Mucosa of descending colon (tissue), 3 donors: ENCODE results near the gene ZNF830. TPM values are rescaled to one million over a fixed set of nuclear protein-coding genes. Genes with fewer than 3 reads are reported as not detected.
A peak's percentile ranks its signal among the peaks of the same experiment; 100 is the strongest.

Experiments used
- ATAC-seq: fragments of 200-7000 bp; cut with Tn5 transposase; one replicate; pipeline ENCODE4 v1.9.1; 2020; ENCODE audit warnings: mild to moderate bottlenecking, moderate library complexity
- DNase-seq, 3 donors: peaks; one replicate each; pipeline ENCODE4 v3.0.0-alpha.2; 2020
- H3K36me3 ChIP-seq: fragments of 200-600 bp; one replicate; pipeline ENCODE4 v1.8.0; 2021; ENCODE audit warnings: low read depth, mild to moderate bottlenecking
- H3K4me1 ChIP-seq: fragments of 200-600 bp; one replicate; pipeline ENCODE4 v1.8.0; 2021; ENCODE audit warnings: low read depth, mild to moderate bottlenecking
- H3K4me3 ChIP-seq: fragments of 200-600 bp; one replicate; pipeline ENCODE4 v1.8.0; 2021; ENCODE audit warnings: mild to moderate bottlenecking
- H3K9me3 ChIP-seq: fragments of 200-600 bp; one replicate; pipeline ENCODE4 v1.8.0; 2021; ENCODE audit warnings: mild to moderate bottlenecking
- CTCF ChIP-seq: fragments of 200-600 bp; IDR thresholded peaks from one replicate; pipeline ENCODE4 v1.8.0; 2022; ENCODE audit warnings: antibody characterized with exemption, mild to moderate bottlenecking
- intact Hi-C, 2 donors: fragments of 100-400 bp; cut with DNase I in 1 of 2; cut with micrococcal nuclease in 1 of 2; formaldehyde crosslinking; loops; one replicate each; pipeline versions ENCODE4 v1.11.0 to v1.11.1; 2022; cut with DNase I, micrococcal nuclease
- long read RNA-seq, 2 donors: library from polyadenylated mRNA; unstranded; transcript quantifications; one replicate each; pipeline ENCODE4 v2.0.0, GENCODE V29; 2019 to 2021
- total RNA-seq, 3 donors: library from RNA; stranded (reverse); fragmentation: NEBNext Ultra II Directional in 2 of 3; extraction: Animal tissue kit (Norgen Biotek cat#: 25700) in 2 of 3; gene quantifications; one replicate each; pipeline versions ENCODE4 v1.2.1 to v1.2.4, GENCODE V29; 2021 to 2023
- donor health status: DM: no; HTN: no; CAD: no; lungs with moderate emphysema.
- donor health status: DM: no; HTN: no; CAD: no.
- donor health status: DM: no; HTN: yes; CAD: no.

The ZNF830 gene
- 10 to 100 TPM; 10.8 to 21.6 (median 12.6) TPM for total RNA-seq
- long read RNA-seq, donor 1, transcript ZNF830-201 (1 exons, 2,246 nt) = major isoform, 19 of 19 reads
- long read RNA-seq, donor 1, partial matches to known transcripts = 0 of 19 reads
- long read RNA-seq, donor 1, other reads (novel, unspliced or antisense) = 0 of 19 reads
- long read RNA-seq, donor 2, transcript ZNF830-201 (1 exons, 2,246 nt) = major isoform, 12 of 12 reads
- long read RNA-seq, donor 2, partial matches to known transcripts = 0 of 12 reads
- long read RNA-seq, donor 2, other reads (novel, unspliced or antisense) = 0 of 12 reads

GRCh38 chr17:34961093-34961911 lies at the start of gene ZNF830, which contains the start of gene CCT6B:
ZNF830 (plus strand) TSS chr17:34961540; CDS start chr17:34961567, 27 bp downstream.
CCT6B (minus strand) TSS chr17:34961460; CDS start chr17:34961393, 67 bp downstream.
- TF ChIP-seq CTCF = no peak
- intact Hi-C loops = no loop called here
- Histone ChIP-seq H3K4me3 (peak within 1 kb of the TSS; percentile 81), H3K9me3 (no peaks in the 10 kb centered on the region), H3K4me1 (peaks cover 17% of the 10 kb centered on the region), H3K36me3 (no peaks in the 10 kb centered on the region)
- DNase-seq (peak; percentile 90 to 98 (median 92)), ATAC-seq (peak; percentile 100)

- Histone ChIP-seq H3K9me3 (no peaks in the 10 kb centered on the region), H3K4me1 (no peaks in the 10 kb centered on the region), H3K4me3 (no peak overlapping the region), H3K36me3 (no peaks in the 10 kb centered on the region)
- intact Hi-C loops = no loop called here
- TF ChIP-seq CTCF = no peak
- DNase-seq (no peak), ATAC-seq (no peak)
Observed at GRCh38 chr17:34913001-34913400, 48.3 kb upstream of the ZNF830 start.

- no peak for DNase-seq
- no peaks in the 10 kb centered on the region for H3K4me1 ChIP-seq
- no peak for ATAC-seq
- H3K4me3 ChIP-seq = no peak overlapping the region
- no peak for TF ChIP-seq CTCF
- H3K36me3 ChIP-seq = no peaks in the 10 kb centered on the region
- no peaks in the 10 kb centered on the region for H3K9me3 ChIP-seq
- intact Hi-C loops = no loop called here
Observed at GRCh38 chr17:34916120-34916519, 45.2 kb upstream of the ZNF830 start.

GRCh38 chr17:34917381-34917780 lies 44.0 kb upstream of the ZNF830 start:
- no peaks in the 10 kb centered on the region for H3K9me3 ChIP-seq
- ATAC-seq (no peak), DNase-seq (no peak)
- no peaks in the 10 kb centered on the region for H3K36me3 ChIP-seq
- no peak overlapping the region for H3K4me3 ChIP-seq
- TF ChIP-seq CTCF = no peak
- no peaks in the 10 kb centered on the region for H3K4me1 ChIP-seq
- intact Hi-C loops = no loop called here

GRCh38 chr17:34920676-34921075 lies 40.7 kb upstream of the ZNF830 start:
- no peak for ATAC-seq
- intact Hi-C loops = no loop called here
- H3K36me3 ChIP-seq = no peaks in the 10 kb centered on the region
- no peak for DNase-seq
- H3K4me1 ChIP-seq = no peaks in the 10 kb centered on the region
- no peak overlapping the region for H3K4me3 ChIP-seq
- no peak for TF ChIP-seq CTCF
- H3K9me3 ChIP-seq = no peaks in the 10 kb centered on the region
